NCI-H510A treated with DMSO at 0.1 percent for 48 hours (cell line): Measurements from ENCODE around the gene PYM1.
"Not testable (repeated sequence)": the region's sequence is repeated elsewhere in the genome, so short reads cannot be mapped to it uniquely, and the experiment has no call there.

Experiments used
- DNase-seq: peaks from one replicate; lab custom pipeline; 2025; lab: John Stamatoyannopoulos, UW

PYM1 gene

DNA sequence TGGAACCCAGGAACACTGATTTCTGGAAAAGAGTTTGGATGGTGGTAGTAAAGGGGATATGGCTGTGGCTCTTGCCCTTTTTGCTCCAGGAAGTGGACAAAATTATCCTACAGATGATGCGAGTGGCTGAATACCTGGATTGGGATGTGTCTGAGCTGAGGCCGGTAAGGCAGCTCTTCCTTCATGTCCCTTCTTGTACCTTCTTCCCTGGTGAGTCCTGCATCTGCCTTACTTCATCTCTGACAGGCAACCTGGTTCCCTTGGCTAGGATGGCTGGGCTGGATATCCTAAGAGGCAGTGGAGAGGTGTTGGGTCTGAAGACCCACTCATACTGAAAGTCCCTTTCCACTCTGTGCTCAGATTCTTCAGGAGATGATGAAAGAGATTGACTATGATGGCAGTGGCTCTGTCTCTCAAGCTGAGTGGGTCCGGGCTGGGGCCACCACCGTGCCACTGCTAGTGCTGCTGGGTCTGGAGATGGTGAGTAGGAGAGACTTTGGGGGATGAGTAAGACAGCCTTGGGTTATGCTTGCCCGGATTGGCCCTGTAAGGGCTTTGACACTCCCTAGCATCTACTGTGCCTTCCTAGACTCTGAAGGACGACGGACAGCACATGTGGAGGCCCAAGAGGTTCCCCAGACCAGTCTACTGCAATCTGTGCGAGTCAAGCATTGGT, 11.3 kb upstream of the PYM1 start:
- no peak for DNase-seq

DNA sequence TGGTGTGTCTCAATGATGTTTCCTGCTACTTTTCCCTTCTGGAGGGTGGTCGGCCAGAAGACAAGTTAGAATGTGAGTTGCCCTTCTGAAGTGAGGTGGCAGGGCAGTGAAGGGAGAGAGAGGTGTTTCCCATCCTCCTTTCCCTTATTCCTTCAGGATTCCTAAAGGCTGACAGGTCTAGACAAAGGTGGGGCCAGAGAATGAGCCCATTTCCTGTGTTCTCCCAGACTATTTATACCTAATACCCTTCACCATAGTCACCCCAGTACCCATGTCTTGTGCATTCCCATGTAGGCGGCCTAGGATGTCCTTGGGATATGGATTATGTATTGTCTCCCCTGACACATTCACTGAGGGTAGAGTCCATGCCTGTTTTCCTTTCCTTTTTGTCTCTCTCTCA, 10.3 kb upstream of the PYM1 start:
- no peak for DNase-seq

DNA sequence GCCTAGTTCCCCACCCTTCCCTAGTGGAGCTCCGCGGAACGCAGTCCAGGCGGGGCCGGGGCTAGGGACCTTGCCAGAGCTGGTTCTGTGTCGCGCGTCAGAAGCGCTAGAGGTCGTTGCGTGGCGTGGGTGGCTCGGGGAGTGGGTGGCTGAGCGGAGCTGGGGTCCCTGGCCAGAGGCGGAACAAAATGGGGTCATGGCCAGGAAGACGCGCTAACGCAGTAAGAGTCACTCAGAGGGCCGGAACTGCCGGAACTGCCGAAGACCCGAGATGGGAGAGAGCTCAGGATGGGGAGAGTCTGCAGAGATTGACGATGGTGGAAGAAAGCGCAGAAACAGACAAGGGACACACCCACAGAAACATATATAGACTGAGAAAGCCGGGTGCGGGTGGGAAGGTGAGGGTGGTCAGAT, 8.1 kb upstream of the PYM1 start:
- DNase-seq = no peak

DNA sequence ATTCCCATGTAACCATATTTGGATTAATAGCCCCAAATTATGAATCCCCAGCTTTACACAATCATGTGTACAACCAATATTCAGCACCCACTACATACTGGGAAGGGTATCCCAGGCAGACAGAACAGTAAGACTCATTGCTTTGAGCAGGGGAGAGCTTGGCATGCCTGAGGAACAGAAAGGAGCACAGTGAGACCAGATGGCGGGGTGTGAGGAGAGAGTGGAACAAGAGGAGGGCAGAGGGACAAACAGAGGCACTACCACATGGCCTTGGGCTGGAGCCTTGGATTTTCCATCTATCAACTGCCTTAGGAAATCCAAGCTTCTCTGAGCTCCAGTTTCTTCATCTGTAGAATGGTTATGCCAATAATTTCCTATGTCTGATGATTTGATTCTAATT, 7.1 kb upstream of the PYM1 start:
- no peak for DNase-seq

DNA sequence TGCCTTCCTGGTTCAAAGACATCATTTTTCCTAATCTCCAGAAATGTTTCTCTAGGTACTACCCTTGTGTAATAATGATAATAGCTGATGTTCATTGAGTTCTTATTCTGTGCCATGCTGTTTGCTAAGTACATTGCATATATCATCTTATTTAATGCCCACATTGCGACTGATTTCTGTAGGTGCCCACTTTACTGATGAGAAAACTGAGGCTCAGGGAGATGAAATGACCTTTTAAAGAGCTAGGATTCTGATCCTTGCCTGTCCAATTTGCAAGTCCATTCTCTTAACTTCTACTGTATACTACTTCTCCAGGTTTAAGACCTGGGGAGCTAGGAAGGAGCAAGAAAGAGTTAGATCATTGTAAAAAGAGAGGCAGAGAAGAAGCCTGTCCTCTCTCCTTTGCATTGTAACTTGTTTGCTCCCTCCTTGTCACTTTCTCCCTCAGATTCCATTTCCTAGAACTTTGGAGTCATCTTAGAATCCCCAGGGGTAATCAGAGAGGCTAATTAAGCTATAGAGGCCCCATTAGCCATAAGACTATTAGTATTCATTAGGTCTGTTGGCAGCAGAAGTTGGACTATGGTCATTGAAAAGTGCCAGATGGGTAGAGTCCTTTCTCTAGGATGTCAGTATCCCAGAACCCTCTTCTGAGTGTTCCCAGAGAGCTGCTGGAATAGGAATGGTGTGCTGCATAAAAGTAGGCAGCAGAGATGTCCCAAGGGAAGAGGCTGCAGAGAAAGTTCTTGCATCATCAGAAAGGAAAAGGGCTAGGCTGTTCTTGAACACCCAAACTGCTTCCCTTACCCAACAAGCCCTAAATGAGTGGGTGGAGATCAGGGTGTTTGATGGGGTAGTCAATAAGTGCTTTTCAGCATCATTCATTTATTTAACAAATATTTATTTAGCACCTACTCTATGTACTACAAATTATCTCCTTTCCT, 6.4 kb upstream of the PYM1 start:
- DNase-seq = no peak

DNA sequence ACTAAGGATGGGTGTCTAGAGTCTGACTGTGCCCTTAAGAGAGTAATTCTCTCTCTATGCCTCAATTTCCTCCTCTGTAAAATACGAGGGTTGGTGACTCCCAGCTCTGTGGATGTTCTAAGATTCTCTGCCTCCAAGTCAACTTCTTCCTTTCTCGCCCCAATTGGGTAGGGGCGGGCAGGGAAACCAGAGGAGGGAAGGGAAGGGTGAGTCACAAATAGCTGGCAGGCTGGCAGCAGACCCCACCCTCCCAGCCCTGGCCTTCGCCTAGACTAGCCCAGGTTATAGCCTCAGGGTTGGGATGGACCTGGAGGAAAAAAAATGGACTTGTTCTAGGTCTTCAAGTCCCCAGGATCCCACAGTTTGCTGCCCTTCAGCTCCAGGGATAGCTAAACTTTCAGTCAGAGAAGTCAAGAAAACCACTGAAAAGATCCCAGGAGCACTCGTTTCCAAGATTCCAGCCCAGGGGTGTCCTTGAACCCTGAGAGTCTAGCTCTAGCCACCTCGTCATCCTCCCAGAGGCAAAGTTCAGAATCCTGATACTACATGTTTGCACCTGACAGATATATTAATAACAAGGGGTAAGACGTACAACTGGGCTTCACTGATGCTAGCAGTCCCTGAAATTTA, 5.6 kb upstream of the PYM1 start:
- DNase-seq = no peak

DNA sequence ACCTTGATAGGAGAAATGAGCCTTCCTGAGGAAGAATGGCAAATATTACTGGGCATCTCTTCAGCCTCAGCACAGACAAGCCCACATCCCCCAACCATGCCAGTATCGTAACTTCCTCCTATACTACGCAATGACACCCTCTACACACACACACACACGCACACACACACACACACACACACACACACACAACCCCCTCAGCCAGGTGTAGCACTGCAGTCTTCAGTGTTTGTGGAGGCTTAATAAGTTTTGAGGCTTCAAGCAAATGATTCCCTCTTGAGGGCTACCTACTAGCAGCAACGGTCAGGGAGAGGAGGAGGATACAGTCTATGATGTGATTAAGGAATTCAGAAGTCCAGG, 4.8 kb upstream of the PYM1 start:
- no peak for DNase-seq

DNA sequence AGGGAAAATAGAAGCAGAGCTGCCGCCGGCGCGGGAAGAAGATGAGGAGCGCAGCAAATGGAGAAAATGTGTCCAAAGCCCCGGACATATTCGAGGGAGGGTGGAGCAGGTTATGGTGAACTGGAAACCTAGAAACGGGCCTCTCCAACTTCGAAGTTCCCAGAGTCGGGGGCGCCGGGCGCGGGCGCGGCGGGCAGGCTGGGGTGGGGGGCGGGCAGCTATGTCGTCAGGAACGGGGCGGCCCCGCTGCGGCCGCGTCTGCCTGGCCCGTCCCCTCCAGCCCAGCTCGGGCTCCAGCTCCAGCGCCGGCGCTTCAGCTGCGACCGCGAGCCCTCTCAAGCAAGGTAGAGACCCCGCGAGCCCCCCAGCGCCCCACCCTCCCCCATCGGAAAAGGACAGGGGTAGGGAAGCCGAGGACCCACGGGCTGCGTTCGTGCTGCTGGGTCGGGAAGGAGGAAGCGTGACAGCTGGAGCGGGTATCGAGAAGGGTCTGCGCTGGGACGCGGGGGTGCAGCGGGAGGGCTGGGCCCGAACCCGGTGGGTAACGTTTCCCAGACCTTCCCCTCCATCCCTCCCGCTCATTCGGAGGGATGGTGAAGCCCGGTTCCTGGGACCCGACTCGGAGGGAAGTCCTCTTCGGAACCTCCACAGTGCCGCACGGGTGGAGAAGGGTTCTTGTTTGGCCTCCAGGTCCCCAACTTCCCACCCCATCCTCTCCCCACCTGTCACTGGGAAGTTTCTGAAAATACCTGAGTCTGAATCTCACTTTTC, 4.3 kb upstream of the PYM1 start:
- DNase-seq = peak; percentile 58

DNA sequence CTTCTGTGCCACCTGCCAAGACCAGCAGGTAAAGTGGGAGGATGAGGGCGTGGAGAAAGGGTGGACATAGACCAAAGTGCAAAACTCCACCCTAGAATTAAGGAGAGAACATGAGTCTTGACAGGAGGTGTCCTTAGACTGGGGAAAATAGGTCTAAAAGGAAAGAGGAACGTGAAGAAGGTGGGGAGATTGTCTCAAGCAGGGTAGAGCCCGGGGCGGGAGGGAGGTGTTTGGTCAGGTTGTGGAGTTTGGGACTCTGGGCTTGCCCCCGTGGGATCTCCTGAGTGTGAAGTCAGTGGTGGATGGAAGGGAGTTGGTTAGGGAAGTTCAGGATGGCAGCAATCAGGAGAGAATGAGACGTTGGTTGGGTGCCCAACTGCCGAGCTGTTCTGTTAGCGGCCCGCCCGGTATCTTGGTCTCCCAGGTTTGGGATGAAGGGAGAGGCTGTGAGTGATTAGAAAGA, 3.7 kb upstream of the PYM1 start:
- DNase-seq = no peak

DNA sequence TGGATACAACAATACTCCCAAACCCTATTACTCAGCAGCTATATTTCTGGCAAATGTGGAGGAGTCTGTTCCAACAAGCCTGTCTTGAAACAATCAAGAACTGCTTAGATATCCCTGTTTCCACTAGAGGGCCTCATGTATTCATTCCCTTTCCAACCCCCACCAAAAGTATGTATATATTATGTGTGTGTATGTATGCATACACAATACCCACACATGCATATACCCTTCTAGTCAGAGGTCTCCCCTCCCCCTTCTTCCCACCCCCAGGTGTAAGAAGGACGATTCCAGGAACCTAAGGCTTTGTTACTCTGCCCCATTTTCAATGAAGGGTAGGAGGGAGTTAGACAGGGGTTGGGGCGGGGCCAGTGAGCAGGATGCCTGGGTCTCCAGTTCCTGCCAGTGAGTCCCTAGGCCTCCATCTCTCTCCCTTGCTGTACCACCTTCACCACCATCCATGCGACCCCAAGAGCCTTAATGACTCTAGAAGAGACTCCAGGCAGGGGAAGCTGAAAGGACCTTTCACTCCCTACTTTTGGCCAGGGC, 3.1 kb upstream of the PYM1 start, which contains the start of gene DGKA:
Gene DGKA, plus strand, starts transcription at position 392 of the 546 bp plus-strand sequence. CDS start 5,342 bp downstream, outside the sequence.
- peak; percentile 70 for DNase-seq

DNA sequence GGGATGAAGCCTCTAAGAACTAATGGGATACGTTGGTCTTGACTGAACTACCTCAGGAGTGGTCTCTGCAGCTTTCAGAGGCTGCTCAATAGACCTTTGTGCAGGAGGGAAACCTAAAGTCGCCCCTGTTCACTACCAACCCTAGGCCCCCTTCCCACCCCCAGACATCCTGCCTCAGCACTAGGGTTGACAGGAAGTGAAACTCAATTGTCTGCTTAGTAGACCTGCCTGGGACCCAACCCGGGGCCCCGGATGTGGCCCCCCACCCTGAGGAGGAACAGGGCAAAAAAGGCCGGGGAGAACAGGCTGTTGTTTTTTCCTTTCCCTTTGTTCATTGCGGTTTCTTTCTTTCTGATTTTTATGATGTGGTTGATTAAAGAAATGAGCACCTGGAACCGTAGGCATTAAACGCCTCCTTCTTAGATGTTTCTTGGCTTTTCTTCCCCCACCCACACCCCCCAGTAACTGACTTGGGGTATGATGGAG, 1.7 kb upstream of the PYM1 start:
- DNase-seq = no peak

DNA sequence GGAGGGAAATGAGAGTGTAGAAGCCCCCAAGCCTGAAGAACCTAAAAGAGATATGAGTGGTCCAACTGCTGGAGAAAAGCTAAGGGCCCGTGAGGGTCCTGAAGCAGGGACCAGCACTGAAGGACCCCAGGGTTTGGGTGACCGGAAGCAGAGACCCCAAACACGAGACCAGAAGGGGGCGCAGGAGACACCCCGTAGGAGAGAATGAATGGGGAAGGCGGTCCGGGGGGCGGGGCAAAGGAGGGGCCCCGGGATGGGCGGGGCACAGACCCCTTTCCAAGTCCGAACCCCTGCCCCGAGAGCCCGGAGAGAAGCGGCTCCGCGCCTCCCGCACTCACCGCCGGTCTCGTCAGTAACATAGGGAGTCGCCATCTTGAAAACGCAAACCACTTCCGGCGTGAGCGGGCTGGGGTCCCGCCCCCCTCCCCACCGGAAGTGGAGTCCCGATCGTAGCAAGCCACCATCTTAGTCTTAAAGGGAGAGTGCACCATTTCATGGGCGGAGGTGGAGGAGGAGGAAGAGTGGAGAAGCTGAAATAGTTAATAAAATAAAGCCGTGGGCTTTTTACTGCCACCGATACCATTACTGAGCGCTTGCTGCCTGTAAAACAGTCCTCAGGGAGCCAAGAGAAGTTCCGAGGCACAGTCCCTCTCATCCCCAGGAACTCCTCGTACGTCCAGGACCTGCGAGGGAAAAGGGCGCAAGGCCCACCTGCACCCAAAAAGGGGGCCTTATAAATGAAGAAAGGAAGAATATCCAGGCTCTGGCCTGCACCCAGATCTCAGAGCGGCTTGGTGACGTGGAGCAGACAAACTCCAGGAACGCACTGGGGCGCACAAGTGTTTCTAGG, 731 bp downstream of the PYM1 start:
- peak; percentile 93 for DNase-seq

DNA sequence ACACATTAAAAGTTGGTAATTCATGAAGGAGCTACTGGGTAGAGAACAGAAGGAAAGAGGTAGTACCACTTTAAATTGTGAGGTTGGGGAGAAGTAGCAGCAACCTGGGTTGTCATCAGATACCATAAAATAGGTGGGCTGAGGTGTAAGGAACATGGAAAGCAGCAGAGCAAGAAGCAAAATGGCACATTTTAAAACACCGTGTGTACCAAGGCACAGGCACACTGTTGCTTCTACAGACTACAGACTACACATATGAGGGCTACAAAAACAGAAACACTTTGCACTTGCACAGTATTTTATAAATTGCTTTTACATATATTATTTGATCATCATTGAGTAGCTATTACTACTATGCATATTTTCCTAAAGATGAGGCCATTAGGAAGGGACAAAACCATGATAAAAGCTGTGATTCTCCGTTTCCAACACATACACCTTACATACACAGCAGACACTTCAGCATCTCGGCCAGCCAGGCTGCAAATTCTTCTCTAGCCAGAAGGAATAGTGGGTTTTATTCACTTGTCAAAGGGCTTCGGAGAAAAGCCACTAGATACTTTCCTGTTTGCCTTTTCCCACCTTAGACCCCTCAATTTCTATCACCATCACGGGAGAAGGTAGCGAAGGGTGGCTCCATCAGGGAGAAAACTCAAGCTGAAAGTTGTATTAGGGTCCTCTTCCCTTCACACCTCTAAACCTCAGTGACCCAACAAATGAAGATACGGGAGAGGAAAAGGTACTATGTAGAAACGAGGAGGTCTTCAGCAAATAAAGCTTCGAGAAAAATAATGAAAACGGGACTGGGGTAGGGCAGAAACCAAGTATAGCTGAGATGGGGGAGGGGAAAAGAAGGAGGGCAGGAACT, 1.6 kb downstream of the PYM1 start:
- no peak for DNase-seq

DNA sequence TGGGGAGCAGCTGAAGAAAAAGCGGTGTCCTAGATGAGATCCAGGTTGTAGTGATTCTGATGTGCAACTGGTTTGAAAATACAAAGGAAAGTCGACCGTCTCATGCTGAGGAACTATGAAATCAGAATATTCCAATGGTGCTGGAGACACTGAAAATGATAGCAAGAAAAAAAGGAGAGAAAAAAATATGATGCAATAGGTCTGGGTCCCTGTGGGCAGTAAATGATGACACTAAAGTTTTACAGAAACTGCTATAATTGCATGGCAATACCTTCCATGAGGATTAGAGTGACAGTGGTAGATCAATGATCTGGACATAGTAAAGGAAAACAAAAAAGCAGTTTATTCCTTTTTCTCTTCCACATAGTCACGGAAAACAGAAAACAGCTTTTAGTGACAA, 2.3 kb downstream of the PYM1 start:
- no peak for DNase-seq

DNA sequence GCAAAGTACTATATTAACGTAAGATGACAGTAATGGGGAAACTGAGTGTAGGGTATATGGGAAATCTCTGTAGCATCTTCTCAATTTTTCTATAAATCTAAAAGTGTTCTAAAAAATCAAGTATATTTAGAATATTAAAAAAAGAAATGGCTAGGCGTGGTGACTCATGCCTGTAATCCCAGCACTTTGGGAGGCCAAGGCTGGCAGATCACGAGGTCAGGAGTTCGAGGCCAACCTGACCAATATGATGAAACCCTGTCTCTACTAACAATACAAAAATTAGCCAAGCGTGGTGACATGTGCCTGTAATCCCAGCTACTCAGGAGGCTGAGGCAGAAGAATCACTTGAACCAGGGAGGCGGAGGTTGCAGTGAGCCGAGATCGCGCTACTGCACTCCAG, 4.0 kb downstream of the PYM1 start:
- not testable (repeated sequence) for DNase-seq

DNA sequence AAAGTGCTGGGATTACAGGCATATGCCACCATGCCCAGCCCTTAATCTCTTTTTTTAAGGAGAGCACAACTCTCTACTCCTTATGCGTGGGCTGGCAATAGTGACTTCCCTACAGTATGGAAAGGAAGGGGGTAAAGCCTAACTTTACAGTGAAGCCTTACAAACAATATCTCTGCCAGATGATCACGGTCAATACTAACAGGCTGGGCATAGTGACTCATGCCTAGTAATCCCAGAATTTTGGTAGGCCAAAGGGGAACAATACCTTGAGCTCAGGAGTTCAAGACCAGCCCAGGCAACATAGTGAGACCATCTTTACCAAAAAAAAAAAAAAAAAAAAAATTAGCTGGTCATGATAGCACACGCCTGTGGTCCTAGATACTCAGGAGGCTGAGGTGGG, 5.6 kb downstream of the PYM1 start:
- no peak for DNase-seq

DNA sequence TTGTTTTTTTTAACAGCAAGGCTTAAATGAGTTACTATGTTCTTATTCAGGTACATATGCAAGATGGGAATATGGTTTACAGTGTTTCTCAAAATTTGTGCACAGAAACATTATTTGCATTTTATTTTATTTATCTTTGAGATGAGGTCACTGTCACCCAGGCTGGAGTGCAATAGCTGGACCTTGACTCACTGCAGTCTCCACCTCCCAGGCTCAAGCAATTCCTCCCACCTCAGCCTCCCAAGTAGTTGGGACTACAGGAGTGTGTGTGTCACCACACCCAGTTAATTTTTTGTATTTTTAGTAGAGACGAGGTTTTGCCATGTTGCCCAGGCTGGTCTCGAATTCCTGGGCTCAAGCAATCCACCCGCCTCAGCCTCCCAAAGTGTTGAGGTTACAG, 8.7 kb downstream of the PYM1 start:
- not testable (repeated sequence) for DNase-seq

DNA sequence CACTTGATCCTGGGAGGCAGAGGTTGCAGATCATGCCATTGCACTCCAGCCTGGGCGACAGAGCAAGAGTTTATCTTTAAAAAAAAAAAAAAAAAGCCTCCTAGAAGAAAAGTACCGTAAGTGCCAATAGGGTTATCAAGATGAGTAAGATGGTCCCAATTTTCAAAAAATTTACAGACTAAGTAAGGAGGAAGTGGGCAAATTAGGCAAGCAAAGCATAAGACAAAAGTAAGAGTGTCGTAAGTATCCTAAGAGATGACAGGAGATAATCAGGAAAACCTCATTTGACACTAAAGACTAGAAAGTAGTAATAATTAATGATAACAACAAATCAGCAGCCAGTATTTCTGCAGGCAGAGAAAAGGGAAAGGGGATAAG, 12.2 kb downstream of the PYM1 start:
- no peak for DNase-seq

DNA sequence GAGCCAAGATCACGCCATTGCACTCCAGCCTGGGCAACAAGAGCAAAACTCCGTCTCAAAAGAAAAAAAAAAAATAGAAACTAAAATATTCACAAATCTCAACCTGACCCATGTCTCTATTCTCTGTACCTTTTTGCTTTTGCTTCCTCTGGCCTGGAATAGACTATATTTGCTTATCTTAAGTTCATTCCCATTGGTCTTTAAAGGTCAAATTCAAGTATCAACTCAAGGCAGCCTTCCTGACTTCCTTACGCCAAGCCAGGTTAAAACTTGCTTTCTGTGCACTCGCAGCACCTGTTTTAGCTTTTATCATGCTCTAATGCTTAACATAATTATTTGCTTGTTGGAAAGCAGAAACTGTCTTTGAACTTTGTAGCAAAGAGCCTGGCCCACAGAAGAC, 14.8 kb downstream of the PYM1 start:
- DNase-seq = no peak

DNA sequence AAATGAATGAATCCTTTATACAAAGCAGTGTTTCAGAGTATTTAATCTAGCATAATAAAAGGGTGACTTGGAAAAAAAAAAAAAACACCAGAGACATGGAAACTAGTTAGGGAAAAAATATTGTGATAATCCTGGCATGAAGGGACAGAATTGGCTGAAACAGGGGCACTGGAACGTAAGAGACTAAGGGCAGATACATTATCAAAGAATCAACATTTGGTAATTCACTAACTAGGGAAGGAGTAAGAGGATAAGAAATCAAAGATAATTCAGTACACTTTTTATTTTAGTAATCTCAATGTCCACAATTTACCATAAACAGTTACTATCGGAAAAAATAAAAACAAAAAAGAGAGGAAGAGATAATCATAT, 18.2 kb downstream of the PYM1 start:
- no peak for DNase-seq
